ENCODE measurements around the gene PFDN1.

PFDN1 gene

DNA sequence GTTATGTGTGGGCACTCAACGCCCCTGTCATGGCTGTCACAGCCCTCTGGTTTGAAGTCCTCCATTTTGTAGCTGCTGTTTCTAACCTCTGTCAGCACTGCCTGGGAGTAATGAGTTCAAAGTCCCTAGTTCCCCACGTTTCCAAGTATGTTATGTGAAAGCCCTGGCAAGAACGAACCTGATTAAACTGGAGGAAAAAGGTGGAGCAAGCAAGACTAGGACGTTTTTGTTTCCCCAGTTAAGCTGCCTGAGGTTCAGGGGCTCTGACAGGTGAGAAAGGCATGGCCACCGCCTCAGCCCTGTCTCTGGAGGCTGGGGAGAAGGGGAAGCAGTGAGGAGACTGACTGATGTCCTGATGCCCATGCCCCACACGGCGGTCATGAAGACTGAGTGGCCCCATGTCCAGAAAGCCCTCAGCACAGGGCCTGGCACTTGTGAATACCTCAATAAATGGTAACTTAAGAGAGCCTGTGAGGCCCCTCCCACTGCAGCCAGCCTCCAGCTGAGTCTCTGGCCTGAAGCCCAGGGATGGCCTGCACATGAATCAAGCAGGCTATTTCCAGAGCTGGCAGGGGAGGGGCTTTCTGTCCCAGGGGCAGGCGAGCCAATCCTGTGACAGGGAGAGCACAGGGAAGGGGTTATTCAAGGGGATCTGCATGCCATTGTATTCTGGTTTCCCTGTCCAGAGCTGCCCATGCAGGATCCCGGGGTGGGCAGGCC, 61.8 kb downstream of the PFDN1 start:
- no peak overlapping the region; the same call in 1 of the 2 replicates for H3K27ac ChIP-seq
- DNase-seq (ENCODE audit: low read depth, low spot score), result peak; percentile 3

DNA sequence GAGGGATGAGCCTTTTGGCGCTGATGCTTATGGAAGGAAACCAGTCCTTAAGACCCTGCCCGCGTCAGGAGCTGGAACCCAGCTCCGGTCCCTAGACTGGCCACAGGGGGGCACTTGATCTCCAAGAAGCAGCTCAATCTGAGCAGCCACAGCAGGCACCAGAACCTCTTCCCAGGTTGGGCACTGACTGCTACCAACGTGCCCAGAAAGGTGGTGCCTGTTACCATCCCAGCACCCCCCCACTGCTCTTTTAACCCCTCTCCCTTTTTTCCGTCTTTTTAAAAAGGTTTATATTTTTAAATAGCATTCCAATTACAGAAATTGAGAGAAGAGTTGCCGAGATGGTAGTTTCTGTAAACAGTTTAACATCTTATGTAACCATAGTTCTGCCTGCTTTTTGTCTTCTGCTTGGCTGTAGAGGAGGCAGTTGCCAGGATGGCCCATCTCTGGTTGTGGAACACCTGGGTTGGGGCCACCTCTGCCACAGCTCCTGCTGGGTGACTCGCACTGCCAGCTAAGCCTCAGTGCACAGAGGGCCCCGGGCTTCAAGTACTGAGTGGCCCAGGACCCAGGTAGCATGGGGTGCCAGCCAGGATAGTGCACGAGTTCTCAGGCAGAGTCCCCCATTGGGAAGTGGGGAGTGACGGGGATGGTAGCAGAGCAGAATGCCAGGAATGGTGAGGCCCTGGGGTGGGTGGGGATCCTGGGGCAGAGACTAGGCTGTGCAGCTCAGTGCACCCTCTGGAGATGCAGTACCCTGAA, 62.8 kb downstream of the PFDN1 start:
- TF ChIP-seq POLR2AphosphoS5 (IDR thresholded peaks at IDR 0.05; ENCODE audit: borderline replicate concordance, low read depth, low read length) (no peak), EZH2 (IDR thresholded peaks at IDR 0.05) (no peak), FOXP2 (optimal IDR thresholded peaks at IDR 0.05; ENCODE audit: control extremely low read depth, extremely low read length, insufficient read depth) (no peak)
- DNase-seq (ENCODE audit: low read depth, low spot score), result peak; percentile 18
- peaks cover 12% of the 10 kb centered on the region for H3K36me3 ChIP-seq (ENCODE audit: insufficient read depth, low read length)
- H3K4me3 ChIP-seq, result no peak overlapping the region
- H3K27ac ChIP-seq, result no peak overlapping the region
- H3K9ac ChIP-seq (ENCODE audit: insufficient read length), result no peak overlapping the region
- H3K9me3 ChIP-seq (ENCODE audit: low read depth, low read length), result no peaks in the 10 kb centered on the region

More for the DNA sequence above, 61.8 kb downstream of the PFDN1 start:
- no peak overlapping the region for H3K9ac ChIP-seq (ENCODE audit: insufficient read length)
- H3K9me3 ChIP-seq (ENCODE audit: low read depth, low read length), result no peaks in the 10 kb centered on the region
- TF ChIP-seq POLR2AphosphoS5 (IDR thresholded peaks at IDR 0.05; ENCODE audit: borderline replicate concordance, low read depth, low read length), result no peak
- H3K4me3 ChIP-seq, result peak overlapping the region; percentile 31; the same call in 1 of the 2 replicates
- peaks cover 22% of the 10 kb centered on the region for H3K36me3 ChIP-seq (ENCODE audit: insufficient read depth, low read length)

DNA sequence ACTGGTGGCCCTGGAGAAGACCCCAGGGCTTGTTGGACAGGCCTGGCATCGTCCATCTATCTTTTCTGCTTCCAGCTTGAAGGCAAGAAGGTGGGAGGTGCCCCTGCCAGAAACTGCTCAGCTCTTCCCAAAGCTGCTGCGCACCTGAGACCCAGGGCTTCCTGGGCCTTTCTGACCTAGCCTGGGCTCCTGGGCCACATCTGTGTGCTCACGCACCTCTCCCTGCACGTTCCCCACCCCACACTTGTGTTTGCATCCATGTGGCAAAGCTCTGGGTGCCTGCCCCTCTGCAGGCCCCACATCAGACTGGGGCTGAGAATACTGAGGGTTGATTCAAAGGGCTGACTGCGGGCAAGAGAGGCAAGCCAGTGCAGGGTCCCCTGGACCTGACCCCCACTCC, 63.4 kb downstream of the PFDN1 start:
- H3K9ac ChIP-seq (ENCODE audit: insufficient read length), result no peak overlapping the region
- H3K27ac ChIP-seq, result no peak overlapping the region
- TF ChIP-seq POLR2AphosphoS5 (IDR thresholded peaks at IDR 0.05; ENCODE audit: borderline replicate concordance, low read depth, low read length), result no peak; the same call in 1 of the 2 replicates
- no peak for TF ChIP-seq FOXP2 (optimal IDR thresholded peaks at IDR 0.05; ENCODE audit: control extremely low read depth, extremely low read length, insufficient read depth)
- no peak for TF ChIP-seq EZH2 (IDR thresholded peaks at IDR 0.05)
- no peak overlapping the region for H3K4me3 ChIP-seq
- H3K9me3 ChIP-seq (ENCODE audit: low read depth, low read length), result no peaks in the 10 kb centered on the region
- no peak for DNase-seq (ENCODE audit: low read depth, low spot score)
- peaks cover 5% of the 10 kb centered on the region; the same call in 1 of the 2 replicates for H3K36me3 ChIP-seq (ENCODE audit: insufficient read depth, low read length)

GRCh38 chr5:140238756-140239155, 64.1 kb downstream of the PFDN1 start:
- Histone ChIP-seq H3K9me3 (ENCODE audit: low read depth, low read length) (no peaks in the 10 kb centered on the region), H3K36me3 (ENCODE audit: insufficient read depth, low read length) (peaks cover 3% of the 10 kb centered on the region; the same call in 1 of the 2 replicates), H3K27ac (no peak overlapping the region), H3K4me3 (no peak overlapping the region), H3K9ac (ENCODE audit: insufficient read length) (no peak overlapping the region)
- TF ChIP-seq POLR2AphosphoS5 (IDR thresholded peaks at IDR 0.05; ENCODE audit: borderline replicate concordance, low read depth, low read length) (no peak), EZH2 (IDR thresholded peaks at IDR 0.05) (no peak)
- DNase-seq (ENCODE audit: low read depth, low spot score), result no peak

- Histone ChIP-seq H3K36me3 (ENCODE audit: insufficient read depth, low read length) (no peaks in the 10 kb centered on the region), H3K27ac (no peak overlapping the region), H3K4me3 (no peak overlapping the region), H3K9me3 (ENCODE audit: low read depth, low read length) (no peaks in the 10 kb centered on the region), H3K9ac (ENCODE audit: insufficient read length) (no peak overlapping the region)
- TF ChIP-seq EZH2 (IDR thresholded peaks at IDR 0.05), result no peak
- no peak for TF ChIP-seq FOXP2 (optimal IDR thresholded peaks at IDR 0.05; ENCODE audit: control extremely low read depth, extremely low read length, insufficient read depth)
- TF ChIP-seq POLR2AphosphoS5 (IDR thresholded peaks at IDR 0.05; ENCODE audit: borderline replicate concordance, low read depth, low read length), result no peak
- DNase-seq (ENCODE audit: low read depth, low spot score), result no peak
Measured at GRCh38 chr5:140236891-140237598, 65.9 kb downstream of the PFDN1 start.

GRCh38 chr5:140235791-140236551, 66.9 kb downstream of the PFDN1 start:
- Histone ChIP-seq H3K4me3 (no peak overlapping the region), H3K9ac (ENCODE audit: insufficient read length) (no peak overlapping the region), H3K27ac (no peak overlapping the region), H3K9me3 (ENCODE audit: low read depth, low read length) (no peaks in the 10 kb centered on the region), H3K36me3 (ENCODE audit: insufficient read depth, low read length) (no peaks in the 10 kb centered on the region)
- no peak for DNase-seq (ENCODE audit: low read depth, low spot score)
- TF ChIP-seq FOXP2 (optimal IDR thresholded peaks at IDR 0.05; ENCODE audit: control extremely low read depth, extremely low read length, insufficient read depth) (no peak), EZH2 (IDR thresholded peaks at IDR 0.05) (no peak), POLR2AphosphoS5 (IDR thresholded peaks at IDR 0.05; ENCODE audit: borderline replicate concordance, low read depth, low read length) (no peak)

DNA sequence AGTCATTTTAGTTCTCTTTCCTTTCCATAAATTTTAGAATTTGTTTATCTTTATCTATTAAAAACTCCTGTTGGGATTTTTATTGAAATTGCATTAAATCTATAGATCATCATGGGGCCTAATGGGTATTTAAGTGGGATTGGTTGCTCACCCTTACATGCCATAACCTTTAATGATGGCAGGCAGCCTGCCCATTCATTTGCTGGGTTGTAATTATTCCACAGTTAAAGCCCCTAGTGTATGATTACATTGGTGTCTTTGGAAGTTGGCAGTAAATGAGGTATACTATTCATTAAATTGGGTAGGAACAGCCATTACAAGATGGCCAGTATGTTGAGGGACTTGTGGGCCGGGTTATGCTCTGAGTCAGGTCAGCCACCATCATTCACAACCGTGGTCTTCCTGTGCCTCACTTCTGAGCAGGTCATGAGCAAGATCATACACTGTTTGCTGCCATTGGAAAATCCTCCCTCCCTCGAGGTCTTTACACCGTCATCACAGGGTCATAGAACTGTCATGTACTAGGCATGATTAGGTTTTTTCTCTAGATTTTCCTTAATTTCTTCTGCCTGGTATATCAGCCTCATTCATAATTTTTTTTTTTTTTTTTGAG, 68.4 kb downstream of the PFDN1 start:
- TF ChIP-seq POLR2AphosphoS5 (IDR thresholded peaks at IDR 0.05; ENCODE audit: borderline replicate concordance, low read depth, low read length) (no peak), FOXP2 (optimal IDR thresholded peaks at IDR 0.05; ENCODE audit: control extremely low read depth, extremely low read length, insufficient read depth) (no peak), EZH2 (IDR thresholded peaks at IDR 0.05) (no peak)
- Histone ChIP-seq H3K9ac (ENCODE audit: insufficient read length) (no peak overlapping the region), H3K36me3 (ENCODE audit: insufficient read depth, low read length) (no peaks in the 10 kb centered on the region), H3K27ac (no peak overlapping the region), H3K9me3 (ENCODE audit: low read depth, low read length) (no peaks in the 10 kb centered on the region), H3K4me3 (no peak overlapping the region)
- DNase-seq (ENCODE audit: low read depth, low spot score), result no peak
